Caco-2 (cell line): ENCODE data around the gene KRT73. TPM values are rescaled to one million over a fixed set of nuclear protein-coding genes. Genes with fewer than 3 reads are reported as not detected.
A peak's percentile ranks its signal among the peaks of the same experiment; 100 is the strongest.

ENCODE experiments used
- BruUV-seq: library from RNA; stranded (reverse); fragments of 400-500 nt; replicated peaks from 2 replicates; lab custom pipeline; 2021; lab: Mats Ljungman, UMichigan
- CTCF ChIA-PET: fragments of 300-600 bp; sonication (Branson Sonifier 250); formaldehyde crosslinking; loops from one replicate; lab custom pipeline; 2022; ENCODE audit warnings: antibody characterized with exemption; lab: Charles Lee
- POLR2A ChIA-PET: fragments of 300-600 bp; sonication (Branson Sonifier 250); formaldehyde crosslinking; loops from one replicate; lab custom pipeline; 2022; ENCODE audit warnings: antibody characterized with exemption; lab: Charles Lee
- DNase-seq, 2 experiments: peaks; one replicate each; pipeline versions ENCODE4 v3.0.0 to v3.0.0-alpha.2; 2020 to 2022
- H3K27me3 ChIP-seq: replicated peaks from 2 replicates; pipeline ENCODE4 v1.6.0; 2011; ENCODE audit warnings: low read length; ENCODE audit not compliant: control insufficient read depth, insufficient read depth
- H3K36me3 ChIP-seq: 2 replicates; pipeline ENCODE4 v1.5.1; 2011; ENCODE audit warnings: low read length; ENCODE audit not compliant: control insufficient read depth, insufficient read depth
- H3K4me1 ChIP-seq: fragments of 250-450 bp; sonication (Bioruptor Pico); 2 replicates; pipeline ENCODE4 v1.5.1; 2020; ENCODE audit warnings: mild to moderate bottlenecking
- H3K4me3 ChIP-seq: 2 replicates; pipeline ENCODE4 v1.5.1; 2011; ENCODE audit warnings: low read depth, mild to moderate bottlenecking, control low read depth, low read length
- H3K9me3 ChIP-seq: fragments of 250-450 bp; sonication (Bioruptor Pico); 2 replicates; pipeline ENCODE4 v1.5.1; 2020; ENCODE audit warnings: mild to moderate bottlenecking, moderate library complexity
- H3K27ac Mint-ChIP-seq: one replicate; pipeline ENCODE4 v1.8.0; 2022; ENCODE audit warnings: mixed read lengths; ENCODE audit not compliant: unreplicated experiment
- H3K27me3 Mint-ChIP-seq: one replicate; pipeline ENCODE4 v1.8.0; 2022; ENCODE audit warnings: mixed read lengths; ENCODE audit not compliant: insufficient read depth, unreplicated experiment
- H3K36me3 Mint-ChIP-seq: one replicate; pipeline ENCODE4 v1.8.0; 2022; ENCODE audit warnings: mild to moderate bottlenecking, mixed read lengths; ENCODE audit not compliant: insufficient read depth, unreplicated experiment
- H3K4me1 Mint-ChIP-seq: one replicate; pipeline ENCODE4 v1.8.0; 2022; ENCODE audit warnings: low read depth, mixed read lengths; ENCODE audit not compliant: unreplicated experiment
- H3K4me3 Mint-ChIP-seq: one replicate; pipeline ENCODE4 v1.8.0; 2022; ENCODE audit warnings: mild to moderate bottlenecking, moderate library complexity, mixed read lengths; ENCODE audit not compliant: unreplicated experiment
- H3K9me3 Mint-ChIP-seq: one replicate; pipeline ENCODE4 v1.8.0; 2022; ENCODE audit warnings: mixed read lengths; ENCODE audit not compliant: unreplicated experiment
- CTCF ChIP-seq, 2 experiments: fragments of 200-600 bp in 1 of 2; IDR thresholded peaks; 1 replicate in 1 of 2; 2 replicates in 1 of 2; pipeline versions ENCODE4 v1.5.1 to v1.8.0; 2011 to 2022; ENCODE audit warnings: antibody characterized with exemption in 1 of 2, control low read depth in 1 of 2, inconsistent platforms in 1 of 2, low read depth in 1 of 2, low read length in 1 of 2, mild to moderate bottlenecking in 1 of 2, moderate library complexity in 1 of 2; ENCODE audit not compliant: insufficient read depth in 1 of 2, severe bottlenecking in 1 of 2, unreplicated experiment in 1 of 2
- intact Hi-C: fragments of 100-400 bp; cut with micrococcal nuclease; formaldehyde crosslinking; loops from one replicate; pipeline ENCODE4 v1.10.0; 2022; ENCODE audit not compliant: unreplicated experiment
- total RNA-seq: library from RNA; stranded (reverse); gene quantifications from 2 replicates; pipeline ENCODE4 v1.2.3, GENCODE V29; 2022

Gene KRT73
- total RNA-seq, 1 experiment from 2014 or later = not detected

- Histone ChIP-seq H3K4me1 (peaks cover 11% of the 10 kb centered on the region; the same call in 1 of the 2 replicates), H3K36me3 (no peaks in the 10 kb centered on the region), H3K4me3 (no peak overlapping the region), H3K27me3 (no peaks in the 10 kb centered on the region), H3K9me3 (no peaks in the 10 kb centered on the region)
- intact Hi-C loops = no loop called here
- POLR2A ChIA-PET = no interaction called here
- H3K36me3 Mint-ChIP-seq = no peaks in the 10 kb centered on the region
- CTCF ChIA-PET = no interaction called here
- DNase-seq = no peak
- no peak overlapping the region for H3K4me3 Mint-ChIP-seq
- H3K27ac Mint-ChIP-seq = no peak overlapping the region
- no peak for TF ChIP-seq CTCF (IDR thresholded peaks at IDR 0.05; ENCODE audit: insufficient read depth in 1 of 2, low read depth in 1 of 2, low read length in 1 of 2, severe bottlenecking in 1 of 2, unreplicated experiment in 1 of 2)
- peaks cover 4% of the 10 kb centered on the region for H3K27me3 Mint-ChIP-seq
- H3K9me3 Mint-ChIP-seq = no peaks in the 10 kb centered on the region
- BruUV-seq = no TSS peak
- no peaks in the 10 kb centered on the region for H3K4me1 Mint-ChIP-seq
Measured at GRCh38 chr12:52585066-52585465, 33.3 kb downstream of the KRT73 start.

- CTCF ChIA-PET = interaction anchor here (0.5 to 1.1 kb wide), 2 partner anchors 281 to 295 kb away, joined by 3 to 4 read pairs; no protein-coding TSS in a partner anchor
- no peak overlapping the region for H3K4me3 ChIP-seq
- H3K4me3 Mint-ChIP-seq = no peak overlapping the region
- peak in 1 of 2 experiments; percentile 12 for DNase-seq
- H3K27ac Mint-ChIP-seq = no peak overlapping the region
- intact Hi-C loops = no loop called here
- no peaks in the 10 kb centered on the region for H3K36me3 Mint-ChIP-seq
- H3K9me3 Mint-ChIP-seq = no peaks in the 10 kb centered on the region
- POLR2A ChIA-PET = no interaction called here
- no peaks in the 10 kb centered on the region for H3K27me3 ChIP-seq
- no peaks in the 10 kb centered on the region for H3K36me3 ChIP-seq
- TF ChIP-seq CTCF (IDR thresholded peaks at IDR 0.05; ENCODE audit: insufficient read depth in 1 of 2, low read depth in 1 of 2, low read length in 1 of 2, severe bottlenecking in 1 of 2, unreplicated experiment in 1 of 2) = no peak
- BruUV-seq = no TSS peak
- H3K9me3 ChIP-seq = no peaks in the 10 kb centered on the region
- no peaks in the 10 kb centered on the region for H3K4me1 Mint-ChIP-seq
- H3K27me3 Mint-ChIP-seq = peaks cover 4% of the 10 kb centered on the region
- H3K4me1 ChIP-seq = peaks cover 11% of the 10 kb centered on the region; the same call in 1 of the 2 replicates
Measured at GRCh38 chr12:52584156-52584682, 34.1 kb downstream of the KRT73 start.

GRCh38 chr12:52582971-52583456, 35.3 kb downstream of the KRT73 start:
- H3K4me1 ChIP-seq = peaks cover 11% of the 10 kb centered on the region; the same call in 1 of the 2 replicates
- no TSS peak for BruUV-seq
- Mint-ChIP-seq H3K27me3 (peaks cover 4% of the 10 kb centered on the region), H3K36me3 (no peaks in the 10 kb centered on the region), H3K4me3 (no peak overlapping the region), H3K27ac (no peak overlapping the region), H3K4me1 (no peaks in the 10 kb centered on the region), H3K9me3 (no peaks in the 10 kb centered on the region)
- peak; percentile 60 to 74 for DNase-seq
- no peaks in the 10 kb centered on the region for H3K9me3 ChIP-seq
- H3K27me3 ChIP-seq = no peaks in the 10 kb centered on the region
- intact Hi-C loops = loop anchor here (1.0 kb wide), 2 partner anchors 282 to 297 kb away; no protein-coding TSS in a partner anchor
- CTCF ChIA-PET = interaction anchor here (1.1 to 1.5 kb wide), 2 partner anchors 282 to 297 kb away, joined by 4 to 5 read pairs; no protein-coding TSS in a partner anchor
- TF ChIP-seq CTCF (IDR thresholded peaks at IDR 0.05; ENCODE audit: insufficient read depth in 1 of 2, low read depth in 1 of 2, low read length in 1 of 2, severe bottlenecking in 1 of 2, unreplicated experiment in 1 of 2) = peak; percentile 62 to 75
- no peak overlapping the region for H3K4me3 ChIP-seq
- POLR2A ChIA-PET = no interaction called here
- H3K36me3 ChIP-seq = no peaks in the 10 kb centered on the region
